Measurements from ENCODE around the gene MADD.

DNA sequence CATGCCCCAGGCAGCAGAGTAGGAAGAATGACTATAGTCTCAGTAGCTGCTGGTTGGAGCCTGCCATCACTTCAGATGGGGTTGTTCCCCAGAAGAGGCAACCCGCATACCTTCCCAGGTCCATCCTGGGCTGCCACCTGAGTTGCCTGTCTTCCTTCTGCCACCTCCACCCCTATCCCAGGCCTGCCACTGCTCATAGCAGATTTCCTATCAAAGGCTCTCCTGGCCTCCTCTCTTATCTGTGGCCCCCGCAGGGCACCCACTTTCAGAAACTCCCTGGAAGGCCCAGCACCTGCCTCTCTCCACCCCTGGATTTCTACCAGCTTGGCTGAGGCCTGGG is 12.8 kb upstream of the MADD start:
- no peak for TF ChIP-seq EZH2 (IDR thresholded peaks at IDR 0.05; ENCODE audit: low read length, unreplicated experiment)
- TF ChIP-seq, protein P1, sequence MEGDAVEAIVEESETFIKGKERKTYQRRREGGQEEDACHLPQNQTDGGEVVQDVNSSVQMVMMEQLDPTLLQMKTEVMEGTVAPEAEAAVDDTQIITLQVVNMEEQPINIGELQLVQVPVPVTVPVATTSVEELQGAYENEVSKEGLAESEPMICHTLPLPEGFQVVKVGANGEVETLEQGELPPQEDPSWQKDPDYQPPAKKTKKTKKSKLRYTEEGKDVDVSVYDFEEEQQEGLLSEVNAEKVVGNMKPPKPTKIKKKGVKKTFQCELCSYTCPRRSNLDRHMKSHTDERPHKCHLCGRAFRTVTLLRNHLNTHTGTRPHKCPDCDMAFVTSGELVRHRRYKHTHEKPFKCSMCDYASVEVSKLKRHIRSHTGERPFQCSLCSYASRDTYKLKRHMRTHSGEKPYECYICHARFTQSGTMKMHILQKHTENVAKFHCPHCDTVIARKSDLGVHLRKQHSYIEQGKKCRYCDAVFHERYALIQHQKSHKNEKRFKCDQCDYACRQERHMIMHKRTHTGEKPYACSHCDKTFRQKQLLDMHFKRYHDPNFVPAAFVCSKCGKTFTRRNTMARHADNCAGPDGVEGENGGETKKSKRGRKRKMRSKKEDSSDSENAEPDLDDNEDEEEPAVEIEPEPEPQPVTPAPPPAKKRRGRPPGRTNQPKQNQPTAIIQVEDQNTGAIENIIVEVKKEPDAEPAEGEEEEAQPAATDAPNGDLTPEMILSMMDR (conservative IDR thresholded peaks at IDR 0.05; ENCODE audit: low read depth, low read length): no peak
- TF ChIP-seq EZH2phosphoT487 (IDR thresholded peaks at IDR 0.05; ENCODE audit: borderline replicate concordance, low read length): no peak
